Peyer's patch (tissue), 4 donors: ENCODE data around the gene MYT1. TPM values are rescaled to one million over a fixed set of nuclear protein-coding genes. Genes with fewer than 3 reads are reported as not detected.
"Not testable (repeated sequence)": the region's sequence is repeated elsewhere in the genome, so short reads cannot be mapped to it uniquely, and the experiment has no call there.

Source experiments
- DNase-seq, 3 donors: peaks; one replicate each; pipeline ENCODE4 v3.0.0-alpha.2; 2017 to 2019
- H3K27ac ChIP-seq, 4 donors: fragments of 200-600 bp; sonication (generic); one replicate each; pipeline ENCODE4 v1.5.1; 2016 to 2019
- H3K27me3 ChIP-seq, 2 donors: fragments of 200-600 bp; sonication (generic); one replicate each; pipeline ENCODE4 v1.5.1; 2019
- H3K36me3 ChIP-seq, 3 donors: fragments of 200-600 bp; sonication (generic); one replicate each; pipeline ENCODE4 v1.5.1; 2016 to 2019
- H3K4me1 ChIP-seq, 4 donors: fragments of 200-600 bp; sonication (generic); one replicate each; pipeline ENCODE4 v1.5.1; 2016 to 2019
- H3K4me3 ChIP-seq, 4 donors: fragments of 200-600 bp; sonication (generic); 1 replicate in 3 of 4; 2 replicates in 1 of 4; pipeline ENCODE4 v1.5.1; 2016 to 2019; ENCODE audit warnings: mild to moderate bottlenecking in 1 of 4
- H3K9me3 ChIP-seq, 4 donors: fragments of 200-600 bp; sonication (generic); one replicate each; pipeline ENCODE4 v1.5.1; 2016 to 2019; ENCODE audit warnings: mild to moderate bottlenecking in 1 of 4
- POLR2A ChIP-seq, 2 donors: fragments of 450-650 bp; IDR thresholded peaks; one replicate each; pipeline ENCODE4 v1.5.1; 2017; ENCODE audit warnings: antibody characterized with exemption in 2 of 2, mild to moderate bottlenecking in 2 of 2, moderate library complexity in 2 of 2
- total RNA-seq, 4 donors: library from RNA; depleted of rRNA; stranded (reverse); fragments of >200 nt; gene quantifications; one replicate each; pipeline ENCODE4 v1.1.0, GENCODE V29; 2016
- TF ChIP-seq, protein P1 (sequence below), 6 experiments: fragments of 450-650 bp in 4 of 6; fragments of 200-600 bp in 2 of 6; sonication (generic) in 1 of 6; IDR thresholded peaks; one replicate each; pipeline ENCODE4 v1.5.1; 2017 to 2019; ENCODE audit warnings: antibody characterized with exemption in 6 of 6, mild to moderate bottlenecking in 3 of 6, moderate library complexity in 1 of 6

Gene MYT1
- total RNA-seq, 4 donors from 2014 or later: 0.18 to 0.83 TPM; not detected in 2

DNA sequence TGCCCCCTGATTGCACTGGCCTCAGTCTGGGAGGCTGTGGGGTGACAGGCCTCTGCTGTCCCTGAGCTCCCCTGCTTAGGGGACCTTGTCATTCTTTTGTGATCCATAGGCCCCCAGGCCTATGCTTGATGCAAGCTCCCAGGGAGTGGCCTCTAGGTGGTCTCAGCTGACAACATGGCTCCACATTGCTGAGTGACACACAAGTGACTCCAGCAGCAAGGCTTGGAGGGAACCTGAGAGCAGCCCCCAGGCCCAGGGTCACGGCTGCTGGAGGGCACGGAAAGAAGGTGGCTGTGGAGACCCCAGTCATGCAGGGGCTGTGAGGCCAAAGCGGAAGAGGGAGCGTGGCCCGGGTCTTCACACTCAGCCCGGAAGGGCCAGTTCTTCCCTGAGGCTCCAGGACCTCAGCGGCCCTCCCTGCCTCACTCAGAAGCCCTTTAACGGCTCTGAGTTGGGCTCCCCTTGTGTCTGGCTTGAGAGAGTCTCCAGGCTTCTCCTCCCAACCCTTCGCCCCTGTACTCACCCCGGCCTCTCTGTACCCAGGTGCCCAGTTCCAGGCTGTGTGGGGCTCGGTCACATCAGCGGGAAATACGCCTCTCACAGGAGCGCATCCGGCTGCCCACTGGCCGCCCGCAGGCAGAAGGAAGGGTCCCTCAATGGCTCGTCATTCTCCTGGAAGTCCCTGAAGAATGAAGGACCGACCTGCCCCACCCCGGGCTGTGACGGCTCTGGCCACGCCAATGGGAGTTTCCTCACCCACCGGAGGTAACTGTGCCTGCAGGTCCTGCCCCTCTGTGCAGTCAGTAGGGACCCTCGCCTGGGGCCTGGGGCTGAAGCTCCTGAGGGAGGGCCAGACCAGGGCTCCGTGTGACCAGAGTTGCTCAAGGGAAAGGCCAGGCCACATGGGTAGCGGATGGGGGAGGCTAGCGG, 67.6 kb downstream of the MYT1 start:
- TF ChIP-seq, protein P1, sequence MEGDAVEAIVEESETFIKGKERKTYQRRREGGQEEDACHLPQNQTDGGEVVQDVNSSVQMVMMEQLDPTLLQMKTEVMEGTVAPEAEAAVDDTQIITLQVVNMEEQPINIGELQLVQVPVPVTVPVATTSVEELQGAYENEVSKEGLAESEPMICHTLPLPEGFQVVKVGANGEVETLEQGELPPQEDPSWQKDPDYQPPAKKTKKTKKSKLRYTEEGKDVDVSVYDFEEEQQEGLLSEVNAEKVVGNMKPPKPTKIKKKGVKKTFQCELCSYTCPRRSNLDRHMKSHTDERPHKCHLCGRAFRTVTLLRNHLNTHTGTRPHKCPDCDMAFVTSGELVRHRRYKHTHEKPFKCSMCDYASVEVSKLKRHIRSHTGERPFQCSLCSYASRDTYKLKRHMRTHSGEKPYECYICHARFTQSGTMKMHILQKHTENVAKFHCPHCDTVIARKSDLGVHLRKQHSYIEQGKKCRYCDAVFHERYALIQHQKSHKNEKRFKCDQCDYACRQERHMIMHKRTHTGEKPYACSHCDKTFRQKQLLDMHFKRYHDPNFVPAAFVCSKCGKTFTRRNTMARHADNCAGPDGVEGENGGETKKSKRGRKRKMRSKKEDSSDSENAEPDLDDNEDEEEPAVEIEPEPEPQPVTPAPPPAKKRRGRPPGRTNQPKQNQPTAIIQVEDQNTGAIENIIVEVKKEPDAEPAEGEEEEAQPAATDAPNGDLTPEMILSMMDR (IDR thresholded peaks at IDR 0.05): no peak
- no peak for TF ChIP-seq POLR2A (IDR thresholded peaks at IDR 0.05)
- no peak overlapping the region for H3K27ac ChIP-seq
- H3K4me3 ChIP-seq: no peak overlapping the region
- no peak for DNase-seq
- H3K9me3 ChIP-seq: no peaks in the 10 kb centered on the region
- peaks cover 0 to 8% (median 0%) of the 10 kb centered on the region in 4 donors for H3K4me1 ChIP-seq
- H3K36me3 ChIP-seq: no peaks in the 10 kb centered on the region
- H3K27me3 ChIP-seq: no peaks in the 10 kb centered on the region

DNA sequence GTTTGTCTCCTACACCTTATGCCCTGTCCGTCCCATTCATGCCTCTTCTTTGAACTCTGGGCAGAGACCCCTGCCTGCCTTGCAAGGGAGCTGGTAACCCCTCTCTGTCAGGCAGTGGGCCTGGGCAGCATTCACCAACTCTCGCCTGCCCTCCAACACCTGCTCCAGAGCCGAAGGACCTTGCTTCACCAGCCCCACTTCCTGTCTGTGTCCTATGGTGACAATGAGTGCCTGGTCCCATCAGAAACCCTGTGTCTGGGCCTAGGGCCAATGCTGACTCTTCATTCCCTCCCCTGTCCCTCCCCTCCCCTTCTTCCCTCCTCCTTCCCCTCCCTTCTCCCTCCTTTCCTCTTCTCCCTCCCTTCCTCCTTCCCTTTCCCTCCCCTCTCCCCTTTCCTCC, 68.5 kb downstream of the MYT1 start:
- H3K27me3 ChIP-seq: no peaks in the 10 kb centered on the region
- H3K9me3 ChIP-seq: no peaks in the 10 kb centered on the region
- no peak for TF ChIP-seq POLR2A (IDR thresholded peaks at IDR 0.05)
- TF ChIP-seq, protein P1 (IDR thresholded peaks at IDR 0.05): no peak
- H3K36me3 ChIP-seq: no peaks in the 10 kb centered on the region
- H3K4me3 ChIP-seq: no peak overlapping the region
- no peak for DNase-seq
- no peak overlapping the region for H3K27ac ChIP-seq
- peaks cover 0 to 8% (median 0%) of the 10 kb centered on the region in 4 donors for H3K4me1 ChIP-seq

DNA sequence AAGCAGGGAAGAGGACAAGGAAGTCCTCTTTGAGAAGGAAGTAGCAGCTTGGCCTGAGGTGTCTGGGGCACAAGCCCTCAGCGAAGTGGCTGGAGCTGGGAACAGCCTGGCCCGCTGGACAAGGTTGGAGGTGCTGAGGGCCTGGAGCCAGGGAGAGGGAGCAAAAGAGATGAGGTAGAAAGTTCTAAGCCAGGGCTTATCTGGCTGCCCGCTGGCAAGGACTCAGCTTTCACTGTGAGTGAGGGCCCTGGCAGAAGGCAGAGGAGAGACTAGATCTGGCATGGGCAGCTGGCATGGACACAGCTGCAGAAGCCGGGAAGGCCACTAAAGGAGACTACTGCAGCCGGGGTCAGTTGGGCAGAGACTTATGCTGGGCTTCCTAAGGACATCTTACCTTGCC, 69.5 kb downstream of the MYT1 start:
- no peak overlapping the region for H3K4me3 ChIP-seq
- no peaks in the 10 kb centered on the region for H3K27me3 ChIP-seq
- no peaks in the 10 kb centered on the region for H3K36me3 ChIP-seq
- DNase-seq: peak in 1 of 3 donors; percentile 31
- H3K27ac ChIP-seq: no peak overlapping the region
- TF ChIP-seq POLR2A (IDR thresholded peaks at IDR 0.05): no peak
- TF ChIP-seq, protein P1 (IDR thresholded peaks at IDR 0.05): no peak
- peaks cover 0 to 8% (median 0%) of the 10 kb centered on the region in 4 donors for H3K4me1 ChIP-seq
- no peaks in the 10 kb centered on the region for H3K9me3 ChIP-seq

DNA sequence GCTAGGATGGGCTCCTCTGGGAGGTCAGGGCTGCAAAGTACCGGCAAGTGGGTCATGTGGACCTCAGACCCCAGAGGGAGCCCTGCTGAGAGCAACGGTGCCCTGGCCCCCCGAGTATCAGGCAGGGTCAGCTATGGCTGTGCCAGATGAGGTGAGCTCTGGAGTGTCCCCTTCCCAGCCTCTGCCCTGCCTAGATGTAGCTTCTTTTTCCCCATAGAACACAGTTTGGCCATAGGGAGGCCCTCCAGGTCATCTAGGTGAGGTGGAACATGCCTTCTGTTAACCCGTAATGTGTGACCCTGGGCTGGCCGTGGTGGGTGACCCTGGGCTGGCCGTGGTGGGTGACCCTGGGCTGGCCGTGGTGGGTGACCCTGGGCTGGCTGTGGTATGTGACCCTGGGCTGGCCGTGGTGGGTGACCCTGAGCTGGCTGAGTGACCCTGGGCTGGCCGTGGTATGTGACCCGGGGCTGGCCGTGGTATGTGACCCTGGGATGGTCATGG, 70.1 kb downstream of the MYT1 start:
- Histone ChIP-seq H3K9me3 (no peaks in the 10 kb centered on the region), H3K4me1 (peaks cover 0 to 8% (median 0%) of the 10 kb centered on the region in 4 donors), H3K36me3 (no peaks in the 10 kb centered on the region), H3K4me3 (no peak overlapping the region), H3K27ac (no peak overlapping the region), H3K27me3 (no peaks in the 10 kb centered on the region)
- TF ChIP-seq, protein P1 (IDR thresholded peaks at IDR 0.05): no peak
- no peak for TF ChIP-seq POLR2A (IDR thresholded peaks at IDR 0.05)
- DNase-seq: peak in 1 of 3 donors; percentile 42

DNA sequence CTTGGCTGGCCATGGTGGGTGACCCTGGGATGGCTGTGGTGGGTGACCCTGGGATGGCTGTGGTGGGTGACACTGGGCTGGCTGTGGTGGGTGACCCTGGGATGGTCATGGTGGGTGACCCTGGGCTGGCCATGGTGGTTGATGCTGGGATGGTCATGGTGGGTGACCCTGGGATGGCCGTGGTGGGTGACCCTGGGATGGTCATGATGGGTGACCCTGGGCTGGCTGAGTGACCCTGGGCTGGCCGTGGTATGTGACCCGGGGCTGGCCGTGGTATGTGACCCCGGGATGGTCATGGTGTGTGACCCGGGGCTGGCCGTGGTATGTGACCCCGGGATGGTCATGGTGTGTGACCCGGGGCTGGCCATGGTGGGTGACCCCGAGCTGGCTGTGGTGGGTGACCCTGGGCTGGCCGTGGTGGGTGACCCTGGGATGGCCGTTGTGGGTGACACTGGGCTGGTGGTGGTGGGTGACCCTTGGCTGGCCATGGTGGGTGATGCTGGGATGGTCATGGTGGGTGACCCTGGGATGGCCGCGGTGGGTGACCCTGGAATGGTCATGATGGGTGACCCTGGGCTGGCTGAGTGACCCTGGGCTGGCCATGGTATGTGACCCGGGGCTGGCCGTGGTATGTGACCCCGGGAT, 70.8 kb downstream of the MYT1 start:
- not testable (repeated sequence) for H3K9me3 ChIP-seq, H3K36me3 ChIP-seq, H3K27ac ChIP-seq, H3K4me3 ChIP-seq, H3K27me3 ChIP-seq, H3K4me1 ChIP-seq
- peak in 1 of 3 donors; percentile 26 for DNase-seq
